HCT116 (cell line): ENCODE data around the gene PDE6A. TPM values are rescaled to one million over a fixed set of nuclear protein-coding genes. Genes with fewer than 3 reads are reported as not detected.

Source experiments
- ATAC-seq: fragments of 200-7000 bp; cut with Tn5 transposase; 2 replicates; pipeline ENCODE4 v1.9.1; 2020; ENCODE audit warnings: mild to moderate bottlenecking, moderate library complexity
- BruUV-seq: library from RNA; stranded (reverse); fragments of 400-500 nt; replicated peaks from 2 replicates; lab custom pipeline; 2021; lab: Mats Ljungman, UMichigan
- CTCF ChIA-PET: fragments of 300-600 bp; sonication (Branson Sonifier 250); formaldehyde crosslinking; loops from one replicate; lab custom pipeline; 2021; ENCODE audit warnings: antibody characterized with exemption; lab: Charles Lee
- POLR2A ChIA-PET: fragments of 300-600, 350-600 bp; sonication (Branson Sonifier 250); formaldehyde crosslinking; loops from one replicate; lab custom pipeline; 2021; ENCODE audit warnings: antibody characterized with exemption; lab: Charles Lee
- RAD21 ChIA-PET, 2 experiments: fragments of 300-600 bp; sonication (Branson Sonifier 250); formaldehyde crosslinking; loops; one replicate each; lab custom pipeline; 2023; ENCODE audit warnings: low total read pairs in 2 of 2; ENCODE audit not compliant: uncharacterized antibody in 2 of 2, unreplicated experiment in 2 of 2, low non-redundant PET in 1 of 2; lab: Charles Lee
- DNase-seq: peaks from one replicate; pipeline ENCODE4 v3.0.0-alpha.2; 2010; ENCODE audit warnings: low read depth, low spot score
- H2AFZ ChIP-seq: fragments of 200-600 bp; shearing (Covaris generic), sonication (generic); 2 replicates; pipeline ENCODE4 v1.6.1; 2017; ENCODE audit warnings: low read depth, mixed run types, mixed read lengths, antibody characterized with exemption, low read length; ENCODE audit not compliant: poor library complexity, severe bottlenecking
- H3K27ac ChIP-seq: 2 replicates; pipeline ENCODE4 v1.5.1; 2012; ENCODE audit warnings: low read depth, low read length
- H3K27me3 ChIP-seq: fragments of 200-600 bp; sonication (generic); 2 replicates; pipeline ENCODE4 v1.6.1; 2016; ENCODE audit warnings: mixed run types, low read length, mixed read lengths; ENCODE audit not compliant: insufficient read depth
- H3K36me3 ChIP-seq, 2 experiments: fragments of 200-500 bp in 1 of 2; fragments of 200-600 bp in 1 of 2; sonication (Bioruptor generic) in 1 of 2; sonication (generic) in 1 of 2; 2 replicates each; pipeline versions ENCODE4 v1.5.1 to v1.6.1; 2014 to 2016; ENCODE audit warnings: low read length in 2 of 2, inconsistent platforms in 1 of 2, mixed read lengths in 1 of 2, mixed run types in 1 of 2; ENCODE audit not compliant: insufficient read depth in 2 of 2, control insufficient read depth in 1 of 2
- H3K4me1 ChIP-seq, 2 experiments: fragments of 200-600 bp in 1 of 2; sonication (generic) in 1 of 2; 2 replicates each; pipeline versions ENCODE4 v1.5.1 to v1.6.1; 2012 to 2017; ENCODE audit warnings: low read length in 2 of 2, inconsistent platforms in 1 of 2, mild to moderate bottlenecking in 1 of 2, mixed read lengths in 1 of 2, mixed run types in 1 of 2, moderate library complexity in 1 of 2; ENCODE audit not compliant: insufficient read depth in 2 of 2, control insufficient read depth in 1 of 2
- H3K4me2 ChIP-seq: fragments of 200-600 bp; sonication (generic); 2 replicates; pipeline ENCODE4 v1.6.1; 2017; ENCODE audit warnings: mixed run types, low read length, mixed read lengths
- H3K4me3 ChIP-seq, 2 experiments: fragments of 200-600 bp in 1 of 2; sonication (generic) in 1 of 2; replicated peaks in 1 of 2; 2 replicates each; pipeline ENCODE4 v1.5.1; 2011 to 2016; ENCODE audit warnings: low read length in 2 of 2, control low read depth in 1 of 2, low read depth in 1 of 2, mild to moderate bottlenecking in 1 of 2, mixed read lengths in 1 of 2, mixed run types in 1 of 2
- H3K79me2 ChIP-seq: fragments of 200-600 bp; sonication (generic); 2 replicates; pipeline ENCODE4 v1.6.1; 2017; ENCODE audit warnings: mild to moderate bottlenecking, mixed run types, low read length, moderate library complexity, mixed read lengths; ENCODE audit not compliant: insufficient read depth
- H3K9ac ChIP-seq: fragments of 200-600 bp; sonication (generic); 2 replicates; pipeline ENCODE4 v1.6.1; 2016; ENCODE audit warnings: low read length, mixed read lengths
- H3K9me2 ChIP-seq: fragments of 200-600 bp; sonication (generic), shearing (Covaris generic); 2 replicates; pipeline ENCODE4 v1.6.1; 2017; ENCODE audit warnings: mixed run types, mild to moderate bottlenecking, moderate library complexity; ENCODE audit not compliant: insufficient read depth
- H3K9me3 ChIP-seq, 2 experiments: fragments of 200-500 bp in 1 of 2; fragments of 200-600 bp in 1 of 2; sonication (Bioruptor generic) in 1 of 2; sonication (generic) in 1 of 2; 2 replicates each; pipeline ENCODE4 v1.6.1; 2014 to 2017; ENCODE audit warnings: low read length in 2 of 2, mixed read lengths in 2 of 2, inconsistent platforms in 1 of 2, low read depth in 1 of 2, mild to moderate bottlenecking in 1 of 2, mixed run types in 1 of 2, moderate library complexity in 1 of 2; ENCODE audit not compliant: control insufficient read depth in 1 of 2, insufficient read depth in 1 of 2
- H4K20me1 ChIP-seq: fragments of 200-600 bp; sonication (generic), shearing (Covaris generic); 2 replicates; pipeline ENCODE4 v1.6.1; 2017; ENCODE audit warnings: mixed run types, mild to moderate bottlenecking, moderate library complexity; ENCODE audit not compliant: insufficient read depth
- CBX3 ChIP-seq: IDR thresholded peaks from 2 replicates; pipeline ENCODE4 v1.6.1; 2012; ENCODE audit warnings: low read depth
- FOSL1 ChIP-seq: IDR thresholded peaks from 2 replicates; pipeline ENCODE4 v1.6.1; 2012; ENCODE audit warnings: low read depth
- JUND ChIP-seq: IDR thresholded peaks from 2 replicates; pipeline ENCODE4 v1.6.1; 2012
- MAX ChIP-seq: IDR thresholded peaks from 2 replicates; pipeline ENCODE4 v1.6.1; 2012
- POLR2AphosphoS5 ChIP-seq: IDR thresholded peaks from 2 replicates; pipeline ENCODE4 v1.6.1; 2011; ENCODE audit warnings: mild to moderate bottlenecking, low read depth, low read length, moderate library complexity
- RAD21 ChIP-seq: IDR thresholded peaks from 2 replicates; pipeline ENCODE4 v1.6.1; 2012; ENCODE audit warnings: low read depth, mild to moderate bottlenecking
- REST ChIP-seq: IDR thresholded peaks from 2 replicates; pipeline ENCODE4 v1.6.1; 2012; ENCODE audit warnings: low read depth
- TCF7L2 ChIP-seq: IDR thresholded peaks from 2 replicates; pipeline ENCODE4 v1.7.0; 2011; ENCODE audit warnings: borderline replicate concordance, inconsistent platforms; ENCODE audit not compliant: insufficient read depth, insufficient read length; ENCODE audit errors: extremely low read depth
- ZBTB33 ChIP-seq: IDR thresholded peaks from 2 replicates; pipeline ENCODE4 v1.6.1; 2011; ENCODE audit warnings: mild to moderate bottlenecking, low read length, moderate library complexity; ENCODE audit not compliant: insufficient replicate concordance; ENCODE audit errors: extremely low read depth
- ZNF274 ChIP-seq: fragments of 200-500 bp; sonication (Bioruptor generic); IDR thresholded peaks from 2 replicates; pipeline ENCODE4 v1.6.1; 2014; ENCODE audit warnings: mild to moderate bottlenecking, low read depth, low read length, inconsistent platforms
- intact Hi-C: fragments of 100-400 bp; cut with micrococcal nuclease; formaldehyde crosslinking; loops from 2 replicates; pipeline ENCODE4 v1.10.0; 2022
- total RNA-seq: library from RNA; stranded (reverse); gene quantifications from one replicate; pipeline ENCODE4 v1.2.1, GENCODE V29; 2021; ENCODE audit not compliant: unreplicated experiment

Gene PDE6A
- total RNA-seq, 1 experiment from 2014 or later: not detected

- CTCF ChIA-PET: interaction anchor here (1.4 kb wide), 1 partner anchor 44 kb away, joined by 4 read pairs; the partner anchor contains the start of gene SLC26A2
- no peak for ATAC-seq
- intact Hi-C loops: no loop called here
- no TSS peak for BruUV-seq
- Histone ChIP-seq H3K79me2 (no peaks in the 10 kb centered on the region), H3K4me2 (no peak overlapping the region), H3K36me3 (no peaks in the 10 kb centered on the region), H3K9ac (no peak overlapping the region), H3K4me1 (no peaks in the 10 kb centered on the region), H4K20me1 (no peaks in the 10 kb centered on the region), H3K27me3 (no peaks in the 10 kb centered on the region), H2AFZ (no peak overlapping the region), H3K27ac (no peak overlapping the region), H3K9me2 (no peaks in the 10 kb centered on the region), H3K9me3 (no peaks in the 10 kb centered on the region), H3K4me3 (no peak overlapping the region)
- POLR2A ChIA-PET: no interaction called here
- no peak for DNase-seq
- RAD21 ChIA-PET: no interaction called here
- TF ChIP-seq MAX: no peak
- no peak for TF ChIP-seq FOSL1
- no peak for TF ChIP-seq RAD21
- no peak for TF ChIP-seq REST
- no peak for TF ChIP-seq ZBTB33
- no peak for TF ChIP-seq POLR2AphosphoS5
- no peak for TF ChIP-seq TCF7L2
- TF ChIP-seq ZNF274: no peak
- no peak for TF ChIP-seq JUND
- no peak for TF ChIP-seq CBX3
Observed at GRCh38 chr5:149916334-149917072, 28.1 kb downstream of the PDE6A start.
